SHP77 treated with DMSO at 0.1 percent for 48 hours (cell line): ENCODE data around the gene CCDC141.

Source experiments
- DNase-seq: peaks from one replicate; lab custom pipeline; 2025; lab: John Stamatoyannopoulos, UW

The CCDC141 gene

GRCh38 chr2:178865146-178865936 lies 184.6 kb downstream of the CCDC141 start:
- DNase-seq = no peak

GRCh38 chr2:178863856-178864620 lies 185.9 kb downstream of the CCDC141 start:
- no peak for DNase-seq

- no peak for DNase-seq
Measured at GRCh38 chr2:178863130-178863855, 186.6 kb downstream of the CCDC141 start.

GRCh38 chr2:178860551-178860950 lies 189.4 kb downstream of the CCDC141 start:
- DNase-seq = no peak

GRCh38 chr2:178859730-178860129 lies 190.2 kb downstream of the CCDC141 start:
- no peak for DNase-seq

GRCh38 chr2:178858896-178859625 lies 190.9 kb downstream of the CCDC141 start:
- no peak for DNase-seq

GRCh38 chr2:178855151-178855550 lies 194.8 kb downstream of the CCDC141 start:
- DNase-seq = no peak

GRCh38 chr2:178848335-178848734 lies 201.6 kb downstream of the CCDC141 start:
- no peak for DNase-seq

GRCh38 chr2:178846458-178846802 lies 203.5 kb downstream of the CCDC141 start:
- no peak for DNase-seq

- no peak for DNase-seq
Measured at GRCh38 chr2:178845566-178846457, 204.1 kb downstream of the CCDC141 start.

GRCh38 chr2:178844701-178845100 lies 205.2 kb downstream of the CCDC141 start:
- no peak for DNase-seq

GRCh38 chr2:178844269-178844668 lies 205.7 kb downstream of the CCDC141 start:
- DNase-seq = no peak

GRCh38 chr2:178843697-178844096 lies 206.2 kb downstream of the CCDC141 start:
- DNase-seq = no peak

- no peak for DNase-seq
Measured at GRCh38 chr2:178836807-178837206, 213.1 kb downstream of the CCDC141 start.

- DNase-seq = no peak
Measured at GRCh38 chr2:178834086-178834485, 215.9 kb downstream of the CCDC141 start.

GRCh38 chr2:178833382-178833781 lies 216.6 kb downstream of the CCDC141 start:
- no peak for DNase-seq

- DNase-seq = no peak
Measured at GRCh38 chr2:178830451-178830850, 219.5 kb downstream of the CCDC141 start.

- no peak for DNase-seq
Measured at GRCh38 chr2:178829981-178830380, 220.0 kb downstream of the CCDC141 start.

- no peak for DNase-seq
Measured at GRCh38 chr2:178829299-178829960, 220.5 kb downstream of the CCDC141 start.

GRCh38 chr2:178828486-178828881 lies 221.5 kb downstream of the CCDC141 start:
- no peak for DNase-seq
